Effector memory CD8-positive, alpha-beta T cell (primary cell): ENCODE measurements around the gene SPACA5B.
"Not testable (repeated sequence)": the region's sequence is repeated elsewhere in the genome, so short reads cannot be mapped to it uniquely, and the experiment has no call there.

Source experiments
- ATAC-seq: fragments of 150-1000 bp; cut with Tn5 transposase; replicated peaks from 2 replicates; pipeline ENCODE4 v1.10.0; 2021; ENCODE audit warnings: mild to moderate bottlenecking, moderate library complexity
- DNase-seq, 3 experiments: peaks; one replicate each; pipeline ENCODE4 v3.0.0; 2021
- H3K27ac Mint-ChIP-seq, 2 donors: one replicate each; pipeline ENCODE4 v1.8.0; 2022; ENCODE audit warnings: mild to moderate bottlenecking in 2 of 2, mixed read lengths in 2 of 2, moderate library complexity in 2 of 2
- H3K27me3 Mint-ChIP-seq, 2 donors: one replicate each; pipeline ENCODE4 v1.8.0; 2022; ENCODE audit warnings: mixed read lengths in 2 of 2
- H3K36me3 Mint-ChIP-seq: one replicate; pipeline ENCODE4 v1.8.0; 2022; ENCODE audit warnings: mild to moderate bottlenecking, moderate library complexity, mixed read lengths; ENCODE audit not compliant: insufficient read depth
- H3K4me1 Mint-ChIP-seq, 2 donors: one replicate each; pipeline ENCODE4 v1.8.0; 2022; ENCODE audit warnings: low read depth in 2 of 2, mixed read lengths in 2 of 2
- H3K4me3 Mint-ChIP-seq, 2 donors: one replicate each; pipeline ENCODE4 v1.8.0; 2022; ENCODE audit warnings: mild to moderate bottlenecking in 2 of 2, mixed read lengths in 2 of 2, moderate library complexity in 2 of 2
- H3K9me3 Mint-ChIP-seq, 2 donors: one replicate each; pipeline ENCODE4 v1.8.0; 2022; ENCODE audit warnings: mixed read lengths in 2 of 2
- total RNA-seq, 9 experiments: gene quantifications; one replicate each; lab custom pipeline; 2026; lab: John Stamatoyannopoulos, UW

SPACA5B gene
- 0 reads per million in 9 experiments for total RNA-seq

- H3K27me3 Mint-ChIP-seq, H3K36me3 Mint-ChIP-seq, DNase-seq, H3K4me1 Mint-ChIP-seq, ATAC-seq, H3K27ac Mint-ChIP-seq, H3K9me3 Mint-ChIP-seq, H3K4me3 Mint-ChIP-seq: not testable (repeated sequence)
These were observed at the start of gene SPACA5B for GRCh38 chrX:48130326-48130725. TSS of gene SPACA5B (plus strand) at chrX:48130626. CDS start at chrX:48130688, 62 bp downstream.

GRCh38 chrX:48083212-48083611, 47.2 kb upstream of the SPACA5B start:
- Mint-ChIP-seq H3K27me3 (no peaks in the 10 kb centered on the region), H3K27ac (peak overlapping the region in 1 of 2 donors; percentile 66), H3K4me1 (no peaks in the 10 kb centered on the region), H3K9me3 (no peaks in the 10 kb centered on the region), H3K36me3 (no peaks in the 10 kb centered on the region), H3K4me3 (no peak overlapping the region)
- ATAC-seq = peak; percentile 63
- DNase-seq = peak; percentile 10 to 29 (median 17)

- Mint-ChIP-seq H3K4me1 (no peaks in the 10 kb centered on the region), H3K4me3 (no peak overlapping the region), H3K27me3 (no peaks in the 10 kb centered on the region), H3K27ac (no peak overlapping the region), H3K36me3 (no peaks in the 10 kb centered on the region), H3K9me3 (no peaks in the 10 kb centered on the region)
- ATAC-seq (no peak), DNase-seq (no peak)
These were observed 46.7 kb upstream of the SPACA5B start for GRCh38 chrX:48083706-48084105.

- DNase-seq (no peak), ATAC-seq (no peak)
These were observed 44.3 kb upstream of the SPACA5B start for GRCh38 chrX:48086082-48086481.

GRCh38 chrX:48090123-48090522, 40.3 kb upstream of the SPACA5B start:
- DNase-seq = no peak
- Mint-ChIP-seq H3K36me3 (no peaks in the 10 kb centered on the region), H3K27ac (no peak overlapping the region), H3K27me3 (no peaks in the 10 kb centered on the region), H3K4me3 (no peak overlapping the region), H3K9me3 (no peaks in the 10 kb centered on the region), H3K4me1 (no peaks in the 10 kb centered on the region)
- ATAC-seq = no peak

More at GRCh38 chrX:48086082-48086481, 44.3 kb upstream of the SPACA5B start:
- Mint-ChIP-seq H3K4me3 (no peak overlapping the region), H3K27ac (no peak overlapping the region), H3K4me1 (no peaks in the 10 kb centered on the region), H3K36me3 (no peaks in the 10 kb centered on the region), H3K27me3 (no peaks in the 10 kb centered on the region), H3K9me3 (no peaks in the 10 kb centered on the region)

GRCh38 chrX:48092558-48092957, 37.9 kb upstream of the SPACA5B start:
- H3K27ac Mint-ChIP-seq, DNase-seq, H3K4me3 Mint-ChIP-seq, H3K9me3 Mint-ChIP-seq, H3K27me3 Mint-ChIP-seq, ATAC-seq, H3K36me3 Mint-ChIP-seq, H3K4me1 Mint-ChIP-seq: not testable (repeated sequence)

GRCh38 chrX:48101443-48101842, 29.0 kb upstream of the SPACA5B start:
- Mint-ChIP-seq H3K9me3 (no peaks in the 10 kb centered on the region), H3K4me3 (no peak overlapping the region), H3K27ac (no peak overlapping the region), H3K27me3 (no peaks in the 10 kb centered on the region), H3K36me3 (peaks cover 5% of the 10 kb centered on the region), H3K4me1 (no peaks in the 10 kb centered on the region)
- no peak for ATAC-seq
- no peak for DNase-seq

GRCh38 chrX:48102874-48103374, 27.5 kb upstream of the SPACA5B start:
- Mint-ChIP-seq H3K27me3 (no peaks in the 10 kb centered on the region), H3K36me3 (peaks cover 5% of the 10 kb centered on the region), H3K27ac (no peak overlapping the region), H3K9me3 (no peaks in the 10 kb centered on the region), H3K4me1 (no peaks in the 10 kb centered on the region), H3K4me3 (no peak overlapping the region)
- DNase-seq = no peak
- no peak for ATAC-seq

- Mint-ChIP-seq H3K27me3 (no peaks in the 10 kb centered on the region), H3K9me3 (no peaks in the 10 kb centered on the region), H3K27ac (no peak overlapping the region), H3K4me1 (no peaks in the 10 kb centered on the region), H3K4me3 (no peak overlapping the region), H3K36me3 (peaks cover 5% of the 10 kb centered on the region)
- no peak for ATAC-seq
- DNase-seq = no peak
These were observed 22.7 kb upstream of the SPACA5B start for GRCh38 chrX:48107717-48108116.

GRCh38 chrX:48125286-48125685, 5.1 kb upstream of the SPACA5B start:
- DNase-seq, H3K4me1 Mint-ChIP-seq, H3K4me3 Mint-ChIP-seq, ATAC-seq, H3K27ac Mint-ChIP-seq, H3K36me3 Mint-ChIP-seq, H3K9me3 Mint-ChIP-seq: not testable (repeated sequence)
- H3K27me3 Mint-ChIP-seq = peaks cover 15 to 22% of the 10 kb centered on the region in 2 donors

- not testable (repeated sequence) for H3K9me3 Mint-ChIP-seq, H3K27ac Mint-ChIP-seq, H3K4me3 Mint-ChIP-seq, ATAC-seq, H3K36me3 Mint-ChIP-seq, H3K27me3 Mint-ChIP-seq, DNase-seq, H3K4me1 Mint-ChIP-seq
These were observed 1.9 kb downstream of the SPACA5B start for GRCh38 chrX:48132308-48132844.

GRCh38 chrX:48139076-48139475, 8.7 kb downstream of the SPACA5B start:
- not testable (repeated sequence) for H3K27me3 Mint-ChIP-seq, H3K36me3 Mint-ChIP-seq, H3K4me3 Mint-ChIP-seq, H3K4me1 Mint-ChIP-seq, H3K9me3 Mint-ChIP-seq, ATAC-seq, H3K27ac Mint-ChIP-seq, DNase-seq

GRCh38 chrX:48141810-48142508, 11.5 kb downstream of the SPACA5B start:
- not testable (repeated sequence) for H3K4me1 Mint-ChIP-seq, H3K4me3 Mint-ChIP-seq, DNase-seq, H3K9me3 Mint-ChIP-seq, H3K27ac Mint-ChIP-seq, H3K36me3 Mint-ChIP-seq, H3K27me3 Mint-ChIP-seq
- peak; percentile 96 for ATAC-seq

GRCh38 chrX:48142697-48143096, 12.3 kb downstream of the SPACA5B start:
- H3K27ac Mint-ChIP-seq, H3K36me3 Mint-ChIP-seq, H3K27me3 Mint-ChIP-seq, H3K9me3 Mint-ChIP-seq, H3K4me1 Mint-ChIP-seq, DNase-seq, ATAC-seq: not testable (repeated sequence)
- peak overlapping the region in 1 of 2 donors; percentile 27 for H3K4me3 Mint-ChIP-seq
